HEK293 (cell line): Measurements from ENCODE around the gene CNKSR3.
"Not testable (repeated sequence)": the region's sequence is repeated elsewhere in the genome, so short reads cannot be mapped to it uniquely, and the experiment has no call there.

Source experiments
- CTCF ChIA-PET: fragments of 350-600 bp; formaldehyde crosslinking; extraction: SDS; loops from one replicate; lab custom pipeline; 2021; ENCODE audit warnings: antibody characterized with exemption; lab: Yijun Ruan, JAX
- POLR2A ChIA-PET: fragments of 300-600 bp; formaldehyde crosslinking; extraction: SDS; loops from one replicate; lab custom pipeline; 2020; ENCODE audit warnings: antibody characterized with exemption, inconsistent platforms; lab: Yijun Ruan, JAX
- H3K27ac ChIP-seq: fragments of 200-500 bp; sonication (Bioruptor generic); 2 replicates; pipeline ENCODE4 v1.5.1; 2014; ENCODE audit warnings: low read depth, low read length, control low read depth, inconsistent platforms; ENCODE audit errors: extremely low read depth
- H3K36me3 ChIP-seq, 2 experiments: fragments of 200-500 bp in 1 of 2; sonication (Bioruptor generic) in 1 of 2; 1 replicate in 1 of 2; 2 replicates in 1 of 2; pipeline ENCODE4 v1.5.1; 2014 to 2017; ENCODE audit warnings: inconsistent platforms in 2 of 2, low read length in 2 of 2; ENCODE audit not compliant: control insufficient read depth in 2 of 2, insufficient read depth in 1 of 2
- H3K4me1 ChIP-seq: fragments of 200-500 bp; sonication (Bioruptor generic); 2 replicates; pipeline ENCODE4 v1.5.1; 2014; ENCODE audit warnings: mild to moderate bottlenecking, low read length, inconsistent platforms; ENCODE audit not compliant: control insufficient read depth, insufficient read depth
- H3K4me3 ChIP-seq: 2 replicates; pipeline ENCODE4 v1.5.1; 2011; ENCODE audit warnings: low read depth, mild to moderate bottlenecking, control low read depth, low read length, moderate library complexity
- H3K9me3 ChIP-seq: fragments of 200-500 bp; sonication (Bioruptor generic); 2 replicates; pipeline ENCODE4 v1.5.1; 2014; ENCODE audit warnings: low read depth, low read length, inconsistent platforms; ENCODE audit not compliant: control insufficient read depth, insufficient read depth
- BCL11B ChIP-seq: fragments of 450-650 bp; formaldehyde crosslinking; IDR thresholded peaks from 2 replicates; pipeline ENCODE4 v1.5.1; 2016; ENCODE audit warnings: low read depth, missing biosample characterization, missing genetic modification characterization
- FEZF1 ChIP-seq: fragments of 450-650 bp; formaldehyde crosslinking; IDR thresholded peaks from 2 replicates; pipeline ENCODE4 v1.5.1; 2016; ENCODE audit warnings: missing biosample characterization, missing genetic modification characterization
- GLIS1 ChIP-seq: fragments of 450-650 bp; formaldehyde crosslinking; IDR thresholded peaks from 2 replicates; pipeline ENCODE4 v1.5.1; 2016; ENCODE audit warnings: missing biosample characterization, missing genetic modification characterization
- IKZF3 ChIP-seq: fragments of 450-650 bp; IDR thresholded peaks from 2 replicates; pipeline ENCODE4 v1.5.0; 2018; ENCODE audit warnings: missing biosample characterization, mild to moderate bottlenecking, missing genetic modification characterization, moderate library complexity
- PRDM1 ChIP-seq: fragments of 450-650 bp; formaldehyde crosslinking; IDR thresholded peaks from 2 replicates; pipeline ENCODE4; 2016; ENCODE audit warnings: missing biosample characterization, missing genetic modification characterization
- RBAK ChIP-seq: fragments of 450-650 bp; formaldehyde crosslinking; IDR thresholded peaks from 2 replicates; pipeline ENCODE4 v1.5.1; 2016; ENCODE audit warnings: missing biosample characterization, missing genetic modification characterization
- ZBTB1 ChIP-seq: fragments of 450-650 bp; formaldehyde crosslinking; IDR thresholded peaks from 2 replicates; pipeline ENCODE4 v1.5.1; 2016; ENCODE audit warnings: missing biosample characterization, missing genetic modification characterization
- ZBTB7A ChIP-seq: fragments of 450-650 bp; formaldehyde crosslinking; IDR thresholded peaks from 2 replicates; pipeline ENCODE4 v1.5.1; 2016; ENCODE audit warnings: low read depth, missing biosample characterization, missing genetic modification characterization
- ZNF112 ChIP-seq: fragments of 450-650 bp; formaldehyde crosslinking; IDR thresholded peaks from 2 replicates; pipeline ENCODE4 v1.5.0; 2017; ENCODE audit warnings: missing biosample characterization, missing genetic modification characterization
- ZNF16 ChIP-seq: fragments of 450-650 bp; formaldehyde crosslinking; IDR thresholded peaks from 2 replicates; pipeline ENCODE4 v1.5.1; 2016; ENCODE audit warnings: low read depth, missing biosample characterization, missing genetic modification characterization
- ZNF223 ChIP-seq: fragments of 450-650 bp; formaldehyde crosslinking; IDR thresholded peaks from 2 replicates; pipeline ENCODE4 v1.5.1; 2016; ENCODE audit warnings: missing biosample characterization, missing genetic modification characterization
- ZNF24 ChIP-seq: fragments of 450-650 bp; formaldehyde crosslinking; IDR thresholded peaks from 2 replicates; pipeline ENCODE4 v1.5.1; 2016; ENCODE audit warnings: missing biosample characterization, missing genetic modification characterization
- ZNF366 ChIP-seq: fragments of 450-650 bp; formaldehyde crosslinking; conservative IDR thresholded peaks from 2 replicates; pipeline ENCODE4 v1.5.1; 2016; ENCODE audit warnings: missing biosample characterization, missing genetic modification characterization
- ZNF423 ChIP-seq: fragments of 450-650 bp; formaldehyde crosslinking; IDR thresholded peaks from 2 replicates; pipeline ENCODE4 v1.5.1; 2016; ENCODE audit warnings: missing biosample characterization, missing genetic modification characterization
- ZNF549 ChIP-seq: fragments of 450-650 bp; IDR thresholded peaks from 2 replicates; pipeline ENCODE4 v1.5.1; 2018; ENCODE audit warnings: missing biosample characterization, missing genetic modification characterization, mild to moderate bottlenecking, inconsistent platforms, moderate library complexity
- ZNF560 ChIP-seq: fragments of 450-650 bp; formaldehyde crosslinking; IDR thresholded peaks from 2 replicates; pipeline ENCODE4 v1.5.1; 2017; ENCODE audit warnings: missing biosample characterization, missing genetic modification characterization, borderline replicate concordance
- ZNF843 ChIP-seq: fragments of 450-650 bp; formaldehyde crosslinking; IDR thresholded peaks from 2 replicates; pipeline ENCODE4 v1.5.1; 2016; ENCODE audit warnings: missing biosample characterization, missing genetic modification characterization
- TF ChIP-seq, protein P1 (sequence below): fragments of 450-650 bp; formaldehyde crosslinking; IDR thresholded peaks from 2 replicates; pipeline ENCODE4 v1.5.1; 2017; ENCODE audit warnings: missing biosample characterization, missing genetic modification characterization
- TF ChIP-seq, protein P2 (sequence below): sonication (generic); formaldehyde crosslinking; IDR thresholded peaks from 2 replicates; pipeline ENCODE4 v1.8.1; 2022; ENCODE audit warnings: mild to moderate bottlenecking, moderate library complexity, missing genetic modification reagents
- TF ChIP-seq, protein P3 (sequence below): fragments of 450-650 bp; formaldehyde crosslinking; IDR thresholded peaks from 2 replicates; pipeline ENCODE4 v1.5.1; 2016; ENCODE audit warnings: missing biosample characterization, missing genetic modification characterization
- TF ChIP-seq, protein P4 (sequence below): fragments of 450-650 bp; formaldehyde crosslinking; IDR thresholded peaks from 2 replicates; pipeline ENCODE4 v1.5.1; 2017; ENCODE audit warnings: missing biosample characterization, missing genetic modification characterization
- TF ChIP-seq, protein P5 (sequence below): fragments of 450-650 bp; formaldehyde crosslinking; IDR thresholded peaks from 2 replicates; pipeline ENCODE4 v1.5.1; 2016; ENCODE audit warnings: missing biosample characterization, missing genetic modification characterization

The CNKSR3 gene

DNA sequence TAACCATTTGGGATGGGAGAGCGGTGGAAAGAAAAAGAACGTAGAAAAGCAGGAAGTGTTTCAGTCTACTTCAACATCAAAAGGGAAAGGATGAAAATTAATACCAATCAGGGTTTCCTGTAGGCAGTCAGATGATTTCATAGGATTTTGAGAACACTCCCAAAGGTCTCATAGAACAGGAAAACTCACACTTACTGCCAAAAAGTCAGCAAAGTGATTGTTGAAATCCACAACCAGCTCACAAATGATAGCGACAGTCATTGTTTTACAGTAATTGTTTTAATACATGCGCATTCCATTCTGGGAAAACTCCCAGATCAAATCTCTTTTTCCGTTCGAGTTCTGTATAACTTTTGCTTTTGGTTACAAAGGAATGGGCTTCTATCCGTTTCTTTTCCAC is 5.3 kb upstream of the CNKSR3 start:
- peaks cover 4% of the 10 kb centered on the region; the same call in 1 of the 2 replicates for H3K4me1 ChIP-seq
- TF ChIP-seq, protein P1, sequence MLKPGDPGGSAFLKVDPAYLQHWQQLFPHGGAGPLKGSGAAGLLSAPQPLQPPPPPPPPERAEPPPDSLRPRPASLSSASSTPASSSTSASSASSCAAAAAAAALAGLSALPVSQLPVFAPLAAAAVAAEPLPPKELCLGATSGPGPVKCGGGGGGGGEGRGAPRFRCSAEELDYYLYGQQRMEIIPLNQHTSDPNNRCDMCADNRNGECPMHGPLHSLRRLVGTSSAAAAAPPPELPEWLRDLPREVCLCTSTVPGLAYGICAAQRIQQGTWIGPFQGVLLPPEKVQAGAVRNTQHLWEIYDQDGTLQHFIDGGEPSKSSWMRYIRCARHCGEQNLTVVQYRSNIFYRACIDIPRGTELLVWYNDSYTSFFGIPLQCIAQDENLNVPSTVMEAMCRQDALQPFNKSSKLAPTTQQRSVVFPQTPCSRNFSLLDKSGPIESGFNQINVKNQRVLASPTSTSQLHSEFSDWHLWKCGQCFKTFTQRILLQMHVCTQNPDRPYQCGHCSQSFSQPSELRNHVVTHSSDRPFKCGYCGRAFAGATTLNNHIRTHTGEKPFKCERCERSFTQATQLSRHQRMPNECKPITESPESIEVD (tag by site-specific recombination) = peak; percentile 70
- no peak for TF ChIP-seq RBAK (tag by site-specific recombination)
- H3K27ac ChIP-seq = no peak overlapping the region
- ChIA-PET POLR2A (interaction anchor here (1.4 kb wide), 1 partner anchor 26 kb away, joined by 4 read pairs; no protein-coding TSS in a partner anchor), CTCF (interaction anchor here (0.8 to 4.1 kb wide), 5 partner anchors 9 to 145 kb away, joined by 3 to 30 read pairs (median 4); no protein-coding TSS in a partner anchor)
- no peaks in the 10 kb centered on the region for H3K36me3 ChIP-seq
- H3K9me3 ChIP-seq = no peaks in the 10 kb centered on the region
- no peak overlapping the region for H3K4me3 ChIP-seq

DNA sequence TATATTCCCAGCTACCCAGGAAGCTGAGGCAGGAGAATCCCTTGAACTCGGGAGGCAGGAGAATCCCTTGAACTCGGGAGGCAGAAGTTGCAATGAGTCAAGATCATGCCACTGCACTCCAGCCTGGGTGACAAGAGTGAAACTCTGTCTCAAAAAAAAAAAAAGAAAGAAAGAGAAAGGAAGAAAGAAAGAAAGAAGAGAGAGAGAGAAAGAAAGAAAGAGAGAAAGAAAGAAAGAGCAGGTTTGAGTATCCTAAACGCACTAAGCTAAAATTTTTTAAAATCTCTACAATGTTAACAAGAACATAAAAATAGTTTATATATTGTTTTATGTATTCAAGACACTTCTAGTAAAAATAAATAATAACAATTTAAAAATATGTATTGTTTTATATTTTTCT is 4.6 kb upstream of the CNKSR3 start:
- POLR2A ChIA-PET = interaction anchor here (1.4 kb wide), 1 partner anchor 27 kb away, joined by 4 read pairs; no protein-coding TSS in a partner anchor
- CTCF ChIA-PET = interaction anchor here (0.7 to 4.1 kb wide), 4 partner anchors 14 to 445 kb away, joined by 3 to 30 read pairs (median 4); no protein-coding TSS in a partner anchor

DNA sequence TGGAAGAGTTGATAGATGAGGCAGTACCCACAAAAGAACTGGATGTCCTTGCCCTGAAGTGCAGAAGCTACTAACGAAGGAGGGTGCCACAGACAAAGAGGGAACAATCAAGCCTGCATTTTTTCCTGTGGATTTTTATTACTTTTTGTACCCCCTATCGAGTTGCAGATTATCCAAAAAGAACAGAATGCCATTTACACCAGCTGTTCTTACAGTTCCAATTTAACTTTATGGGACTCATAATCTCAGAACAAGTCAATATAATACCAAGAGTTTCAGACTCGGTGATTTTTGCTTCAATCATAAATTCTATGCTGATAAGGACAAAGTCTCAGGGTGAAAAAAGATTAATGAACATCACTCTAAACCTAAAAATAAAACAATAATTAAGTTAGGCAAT is 4.0 kb upstream of the CNKSR3 start:
- ChIA-PET CTCF (interaction anchor here (0.8 to 4.1 kb wide), 3 partner anchors 11 to 360 kb away, joined by 4 to 30 read pairs (median 6); no protein-coding TSS in a partner anchor), POLR2A (no interaction called here)
- no peak overlapping the region for H3K4me3 ChIP-seq
- TF ChIP-seq ZNF549 (tag by site-specific recombination) (no peak), GLIS1 (peak; percentile 29; the same call in 1 of the 2 replicates), ZNF423 (0 out of 2 replicates have a peak, but pooled peaks have one; percentile 54), ZNF223 (no peak), ZNF560 (no peak), ZNF843 (tag by site-specific recombination) (peak; percentile 87), ZNF112 (no peak), IKZF3 (tag by site-specific recombination) (peak; percentile 45; the same call in 1 of the 2 replicates), ZNF16 (tag by site-specific recombination) (no peak), ZBTB1 (tag by site-specific recombination) (no peak), FEZF1 (peak; percentile 96), BCL11B (tag by site-specific recombination) (peak; percentile 60), ZBTB7A (no peak), ZNF24 (tag by site-specific recombination) (0 out of 2 replicates have a peak, but pooled peaks have one; percentile 17)
- TF ChIP-seq, protein P2, sequence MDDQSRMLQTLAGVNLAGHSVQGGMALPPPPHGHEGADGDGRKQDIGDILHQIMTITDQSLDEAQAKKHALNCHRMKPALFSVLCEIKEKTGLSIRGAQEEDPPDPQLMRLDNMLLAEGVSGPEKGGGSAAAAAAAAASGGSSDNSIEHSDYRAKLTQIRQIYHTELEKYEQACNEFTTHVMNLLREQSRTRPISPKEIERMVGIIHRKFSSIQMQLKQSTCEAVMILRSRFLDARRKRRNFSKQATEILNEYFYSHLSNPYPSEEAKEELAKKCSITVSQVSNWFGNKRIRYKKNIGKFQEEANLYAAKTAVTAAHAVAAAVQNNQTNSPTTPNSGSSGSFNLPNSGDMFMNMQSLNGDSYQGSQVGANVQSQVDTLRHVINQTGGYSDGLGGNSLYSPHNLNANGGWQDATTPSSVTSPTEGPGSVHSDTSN (CRISPR knock-in tag) = no peak
- TF ChIP-seq, protein P3, sequence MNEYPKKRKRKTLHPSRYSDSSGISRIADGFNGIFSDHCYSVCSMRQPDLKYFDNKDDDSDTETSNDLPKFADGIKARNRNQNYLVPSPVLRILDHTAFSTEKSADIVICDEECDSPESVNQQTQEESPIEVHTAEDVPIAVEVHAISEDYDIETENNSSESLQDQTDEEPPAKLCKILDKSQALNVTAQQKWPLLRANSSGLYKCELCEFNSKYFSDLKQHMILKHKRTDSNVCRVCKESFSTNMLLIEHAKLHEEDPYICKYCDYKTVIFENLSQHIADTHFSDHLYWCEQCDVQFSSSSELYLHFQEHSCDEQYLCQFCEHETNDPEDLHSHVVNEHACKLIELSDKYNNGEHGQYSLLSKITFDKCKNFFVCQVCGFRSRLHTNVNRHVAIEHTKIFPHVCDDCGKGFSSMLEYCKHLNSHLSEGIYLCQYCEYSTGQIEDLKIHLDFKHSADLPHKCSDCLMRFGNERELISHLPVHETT (tag by site-specific recombination) = no peak
- TF ChIP-seq, protein P4, sequence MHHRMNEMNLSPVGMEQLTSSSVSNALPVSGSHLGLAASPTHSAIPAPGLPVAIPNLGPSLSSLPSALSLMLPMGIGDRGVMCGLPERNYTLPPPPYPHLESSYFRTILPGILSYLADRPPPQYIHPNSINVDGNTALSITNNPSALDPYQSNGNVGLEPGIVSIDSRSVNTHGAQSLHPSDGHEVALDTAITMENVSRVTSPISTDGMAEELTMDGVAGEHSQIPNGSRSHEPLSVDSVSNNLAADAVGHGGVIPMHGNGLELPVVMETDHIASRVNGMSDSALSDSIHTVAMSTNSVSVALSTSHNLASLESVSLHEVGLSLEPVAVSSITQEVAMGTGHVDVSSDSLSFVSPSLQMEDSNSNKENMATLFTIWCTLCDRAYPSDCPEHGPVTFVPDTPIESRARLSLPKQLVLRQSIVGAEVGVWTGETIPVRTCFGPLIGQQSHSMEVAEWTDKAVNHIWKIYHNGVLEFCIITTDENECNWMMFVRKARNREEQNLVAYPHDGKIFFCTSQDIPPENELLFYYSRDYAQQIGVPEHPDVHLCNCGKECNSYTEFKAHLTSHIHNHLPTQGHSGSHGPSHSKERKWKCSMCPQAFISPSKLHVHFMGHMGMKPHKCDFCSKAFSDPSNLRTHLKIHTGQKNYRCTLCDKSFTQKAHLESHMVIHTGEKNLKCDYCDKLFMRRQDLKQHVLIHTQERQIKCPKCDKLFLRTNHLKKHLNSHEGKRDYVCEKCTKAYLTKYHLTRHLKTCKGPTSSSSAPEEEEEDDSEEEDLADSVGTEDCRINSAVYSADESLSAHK (tag by site-specific recombination) = peak; percentile 70
- TF ChIP-seq, protein P5, sequence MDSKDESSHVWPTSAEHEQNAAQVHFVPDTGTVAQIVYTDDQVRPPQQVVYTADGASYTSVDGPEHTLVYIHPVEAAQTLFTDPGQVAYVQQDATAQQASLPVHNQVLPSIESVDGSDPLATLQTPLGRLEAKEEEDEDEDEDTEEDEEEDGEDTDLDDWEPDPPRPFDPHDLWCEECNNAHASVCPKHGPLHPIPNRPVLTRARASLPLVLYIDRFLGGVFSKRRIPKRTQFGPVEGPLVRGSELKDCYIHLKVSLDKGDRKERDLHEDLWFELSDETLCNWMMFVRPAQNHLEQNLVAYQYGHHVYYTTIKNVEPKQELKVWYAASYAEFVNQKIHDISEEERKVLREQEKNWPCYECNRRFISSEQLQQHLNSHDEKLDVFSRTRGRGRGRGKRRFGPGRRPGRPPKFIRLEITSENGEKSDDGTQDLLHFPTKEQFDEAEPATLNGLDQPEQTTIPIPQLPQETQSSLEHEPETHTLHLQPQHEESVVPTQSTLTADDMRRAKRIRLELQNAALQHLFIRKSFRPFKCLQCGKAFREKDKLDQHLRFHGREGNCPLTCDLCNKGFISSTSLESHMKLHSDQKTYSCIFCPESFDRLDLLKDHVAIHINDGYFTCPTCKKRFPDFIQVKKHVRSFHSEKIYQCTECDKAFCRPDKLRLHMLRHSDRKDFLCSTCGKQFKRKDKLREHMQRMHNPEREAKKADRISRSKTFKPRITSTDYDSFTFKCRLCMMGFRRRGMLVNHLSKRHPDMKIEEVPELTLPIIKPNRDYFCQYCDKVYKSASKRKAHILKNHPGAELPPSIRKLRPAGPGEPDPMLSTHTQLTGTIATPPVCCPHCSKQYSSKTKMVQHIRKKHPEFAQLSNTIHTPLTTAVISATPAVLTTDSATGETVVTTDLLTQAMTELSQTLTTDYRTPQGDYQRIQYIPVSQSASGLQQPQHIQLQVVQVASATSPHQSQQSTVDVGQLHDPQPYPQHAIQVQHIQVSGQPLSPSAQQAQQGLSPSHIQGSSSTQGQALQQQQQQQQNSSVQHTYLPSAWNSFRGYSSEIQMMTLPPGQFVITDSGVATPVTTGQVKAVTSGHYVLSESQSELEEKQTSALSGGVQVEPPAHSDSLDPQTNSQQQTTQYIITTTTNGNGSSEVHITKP (tag by site-specific recombination) = peak; percentile 53; the same call in 1 of the 2 replicates

More for the DNA sequence above, 4.6 kb upstream of the CNKSR3 start:
- not testable (repeated sequence) for H3K9me3 ChIP-seq, H3K27ac ChIP-seq, H3K36me3 ChIP-seq, H3K4me1 ChIP-seq, H3K4me3 ChIP-seq
- peak; percentile 54; the same call in 1 of the 2 replicates for TF ChIP-seq ZNF366 (tag by site-specific recombination)
- TF ChIP-seq PRDM1 = peak; percentile 83

More for the DNA sequence above, 4.0 kb upstream of the CNKSR3 start:
- peaks cover 4% of the 10 kb centered on the region; the same call in 1 of the 2 replicates for H3K4me1 ChIP-seq
- H3K9me3 ChIP-seq = no peaks in the 10 kb centered on the region
- H3K27ac ChIP-seq = no peak overlapping the region
- H3K36me3 ChIP-seq = no peaks in the 10 kb centered on the region
